Subcutaneous preadipocyte (primary cell): ENCODE results near the gene FOXK2. TPM values are rescaled to one million over a fixed set of nuclear protein-coding genes. Genes with fewer than 3 reads are reported as not detected.

ENCODE experiments used
- total RNA-seq: library from RNA; depleted of rRNA; stranded (reverse); fragments of >200 nt; gene quantifications from 2 replicates; pipeline ENCODE4 v1.2.3, GENCODE V29; 2012

FOXK2 gene
- total RNA-seq: 43.0 and 55.3 TPM in 2 replicates

GRCh38 chr17:82518826-82519810, at the start of gene FOXK2:
Gene FOXK2 (plus strand): TSS chr17:82519732. CDS start chr17:82519889, 157 bp downstream.

GRCh38 chr17:82648165-82648668, 128.7 kb downstream of the FOXK2 start, which contains the start of gene WDR45B:
Gene WDR45B (minus strand): TSS chr17:82648444. CDS start chr17:82648340, 104 bp downstream.

Other genes with a start within 250 kb of the FOXK2 start
- 37.1 and 48.5 TPM in 2 replicates for gene CSNK1D, start 246.0 kb upstream of the FOXK2 start, total RNA-seq
- gene CD7, start 202.1 kb upstream of the FOXK2 start, total RNA-seq: 0.39 TPM in 1 of 2 replicates, not detected in the other
- gene SECTM1, start 186.0 kb upstream of the FOXK2 start, total RNA-seq: 35.4 and 60.3 TPM in 2 replicates
- under 0.01 TPM in 1 of 2 replicates, not detected in the other for gene TEX19, start 160.5 kb upstream of the FOXK2 start, total RNA-seq
- gene UTS2R, start 148.0 kb upstream of the FOXK2 start, total RNA-seq: not detected in 2 replicates
- gene HEXD, start 101.4 kb upstream of the FOXK2 start, total RNA-seq: 9.6 and 10.7 TPM in 2 replicates
- gene OGFOD3, start 101.1 kb upstream of the FOXK2 start, total RNA-seq: 19.7 and 25.7 TPM in 2 replicates
- 57.3 and 58.3 TPM in 2 replicates for gene CYBC1, start 69.0 kb upstream of the FOXK2 start, total RNA-seq
- gene NARF, start 61.0 kb upstream of the FOXK2 start, total RNA-seq: 20.1 and 32.0 TPM in 2 replicates
- 38.2 and 40.9 TPM in 2 replicates for gene WDR45B, start 128.7 kb downstream of the FOXK2 start, total RNA-seq
- gene RAB40B, start 179.0 kb downstream of the FOXK2 start, total RNA-seq: 9.4 and 11.4 TPM in 2 replicates
- gene FN3KRP, start 197.0 kb downstream of the FOXK2 start, total RNA-seq: 11.3 and 14.3 TPM in 2 replicates
- 1.8 and 2.2 TPM in 2 replicates for gene FN3K, start 215.9 kb downstream of the FOXK2 start, total RNA-seq
- 46.9 and 47.0 TPM in 2 replicates for gene TBCD, start 232.3 kb downstream of the FOXK2 start, total RNA-seq